Osteoblast (primary cell): ENCODE results near the gene ZNF311. TPM values are rescaled to one million over a fixed set of nuclear protein-coding genes. Genes with fewer than 3 reads are reported as not detected.

ENCODE experiments used
- DNase-seq: peaks from one replicate; pipeline ENCODE4 v3.0.0; 2011; ENCODE audit warnings: low spot score, mixed read lengths; ENCODE audit not compliant: insufficient read length; ENCODE audit errors: missing footprints
- H2AFZ ChIP-seq: 2 replicates; pipeline ENCODE4 v1.6.0; 2011; ENCODE audit warnings: mild to moderate bottlenecking, low read length
- H3K27ac ChIP-seq: 2 replicates; pipeline ENCODE4 v1.5.1; 2011; ENCODE audit warnings: mild to moderate bottlenecking, low read depth, low read length, moderate library complexity
- H3K27me3 ChIP-seq: 2 replicates; pipeline ENCODE4 v1.6.0; 2012; ENCODE audit warnings: mild to moderate bottlenecking, control low read depth, inconsistent platforms, low read length, moderate library complexity; ENCODE audit not compliant: insufficient read depth
- H3K36me3 ChIP-seq: 2 replicates; pipeline ENCODE4 v1.5.1; 2011; ENCODE audit warnings: mild to moderate bottlenecking, low read length, control low read depth, moderate library complexity; ENCODE audit not compliant: insufficient read depth
- H3K4me1 ChIP-seq: 2 replicates; pipeline ENCODE4 v1.5.1; 2011; ENCODE audit warnings: mild to moderate bottlenecking, low read length, control low read depth, moderate library complexity; ENCODE audit not compliant: insufficient read depth
- H3K4me2 ChIP-seq: 2 replicates; pipeline ENCODE4 v1.6.0; 2011; ENCODE audit warnings: mild to moderate bottlenecking, low read length; ENCODE audit not compliant: insufficient read depth
- H3K4me3 ChIP-seq: fragments of 200-600 bp; sonication (generic); 3 replicates; pipeline ENCODE4 v1.5.1; 2012; ENCODE audit warnings: mild to moderate bottlenecking, low read length, inconsistent platforms; ENCODE audit not compliant: insufficient read depth
- H3K79me2 ChIP-seq: 2 replicates; pipeline ENCODE4 v1.6.0; 2012; ENCODE audit warnings: mild to moderate bottlenecking, low read length, control low read depth, inconsistent platforms; ENCODE audit not compliant: insufficient read depth
- H3K9me3 ChIP-seq: 2 replicates; pipeline ENCODE4 v1.5.1; 2011; ENCODE audit warnings: low read depth, low read length, control low read depth
- H4K20me1 ChIP-seq: 2 replicates; pipeline ENCODE4 v1.6.0; 2012; ENCODE audit warnings: mild to moderate bottlenecking, low read length, control low read depth; ENCODE audit not compliant: insufficient read depth
- total RNA-seq: library from RNA; depleted of rRNA; stranded (reverse); fragments of >200 nt; gene quantifications from 2 replicates; pipeline ENCODE4 v1.2.3, GENCODE V29; 2012
- TF ChIP-seq, protein P1 (sequence below): IDR thresholded peaks from 2 replicates; pipeline ENCODE4 v1.5.1; 2011; ENCODE audit warnings: mild to moderate bottlenecking, low read depth, low read length, moderate library complexity; ENCODE audit errors: extremely low read depth

Gene ZNF311
- total RNA-seq = 0.88 and 1.1 TPM in 2 replicates

DNA sequence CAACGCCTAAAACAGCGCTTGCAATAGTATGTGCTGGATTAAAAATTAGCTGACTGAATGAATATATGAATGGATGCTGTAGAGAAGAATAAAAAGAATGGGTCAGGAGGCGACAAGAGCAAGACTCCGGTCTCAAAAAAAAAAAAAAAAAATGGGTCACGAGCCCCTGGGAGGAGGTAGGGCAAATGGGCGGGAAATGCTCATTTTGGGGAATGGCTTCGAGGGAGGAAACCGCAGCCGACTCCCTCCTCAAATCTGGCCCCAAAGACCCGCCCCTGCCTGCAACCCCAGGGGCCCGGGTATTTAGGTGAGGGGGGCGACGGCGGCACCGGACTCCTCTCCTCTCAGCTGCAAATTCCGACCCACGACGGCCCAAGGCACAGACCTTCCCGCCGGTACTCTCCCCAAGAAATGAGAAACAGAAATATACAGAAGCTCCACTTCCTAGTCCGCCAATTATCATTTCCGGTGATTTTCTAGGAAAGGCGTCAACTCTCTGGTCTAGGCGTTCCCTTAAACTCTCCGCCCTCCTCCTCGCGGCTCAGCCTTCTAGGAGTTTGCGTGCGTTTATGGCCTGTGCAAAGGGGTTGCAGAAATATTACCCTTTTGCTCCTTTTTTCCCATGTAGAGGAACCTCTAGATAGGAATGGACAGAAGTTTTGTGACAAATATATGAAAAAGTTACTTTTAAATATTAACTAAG is at the start of gene ZNF311:
ZNF311 (minus strand) TSS at position 133 of the 703 bp plus-strand sequence. CDS start 1,361 bp downstream, outside the sequence.
- no peaks in the 10 kb centered on the region for H4K20me1 ChIP-seq
- no peaks in the 10 kb centered on the region for H3K36me3 ChIP-seq
- H3K79me2 ChIP-seq = no peaks in the 10 kb centered on the region
- no peaks in the 10 kb centered on the region for H3K4me1 ChIP-seq
- H3K4me2 ChIP-seq = peak within 1 kb of the TSS; percentile 86
- DNase-seq = peak; percentile 92
- H2AFZ ChIP-seq = peak within 1 kb of the TSS; percentile 95
- H3K4me3 ChIP-seq = peak within 1 kb of the TSS; percentile 81
- TF ChIP-seq, protein P1, sequence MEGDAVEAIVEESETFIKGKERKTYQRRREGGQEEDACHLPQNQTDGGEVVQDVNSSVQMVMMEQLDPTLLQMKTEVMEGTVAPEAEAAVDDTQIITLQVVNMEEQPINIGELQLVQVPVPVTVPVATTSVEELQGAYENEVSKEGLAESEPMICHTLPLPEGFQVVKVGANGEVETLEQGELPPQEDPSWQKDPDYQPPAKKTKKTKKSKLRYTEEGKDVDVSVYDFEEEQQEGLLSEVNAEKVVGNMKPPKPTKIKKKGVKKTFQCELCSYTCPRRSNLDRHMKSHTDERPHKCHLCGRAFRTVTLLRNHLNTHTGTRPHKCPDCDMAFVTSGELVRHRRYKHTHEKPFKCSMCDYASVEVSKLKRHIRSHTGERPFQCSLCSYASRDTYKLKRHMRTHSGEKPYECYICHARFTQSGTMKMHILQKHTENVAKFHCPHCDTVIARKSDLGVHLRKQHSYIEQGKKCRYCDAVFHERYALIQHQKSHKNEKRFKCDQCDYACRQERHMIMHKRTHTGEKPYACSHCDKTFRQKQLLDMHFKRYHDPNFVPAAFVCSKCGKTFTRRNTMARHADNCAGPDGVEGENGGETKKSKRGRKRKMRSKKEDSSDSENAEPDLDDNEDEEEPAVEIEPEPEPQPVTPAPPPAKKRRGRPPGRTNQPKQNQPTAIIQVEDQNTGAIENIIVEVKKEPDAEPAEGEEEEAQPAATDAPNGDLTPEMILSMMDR = no peak
- H3K27me3 ChIP-seq = no peaks in the 10 kb centered on the region
- no peaks in the 10 kb centered on the region for H3K9me3 ChIP-seq
- no peak within 1 kb of the TSS for H3K27ac ChIP-seq

DNA sequence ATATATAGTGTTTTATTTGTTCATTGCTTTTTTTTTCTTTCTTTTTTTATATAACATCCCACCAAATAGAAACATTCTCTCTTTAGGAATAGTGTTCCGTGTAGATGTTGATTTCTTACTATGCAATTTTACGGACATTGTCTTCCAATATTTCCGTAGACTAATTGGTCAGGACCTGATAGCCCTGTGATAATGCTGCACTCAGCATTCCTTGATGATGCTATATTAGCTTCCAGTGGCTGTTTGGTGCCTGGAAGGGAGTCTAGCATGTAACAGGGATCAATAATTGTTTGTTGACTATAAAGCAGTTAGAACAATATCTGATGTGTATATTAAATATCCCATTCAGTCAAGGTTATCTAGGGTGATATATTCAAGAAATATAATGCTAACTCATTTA is 46.6 kb upstream of the ZNF311 start:
- no peaks in the 10 kb centered on the region for H3K27me3 ChIP-seq
- H3K79me2 ChIP-seq = no peaks in the 10 kb centered on the region
- H3K4me2 ChIP-seq = no peak overlapping the region
- DNase-seq = no peak
- H3K4me1 ChIP-seq = no peaks in the 10 kb centered on the region
- no peaks in the 10 kb centered on the region for H4K20me1 ChIP-seq
- no peak overlapping the region for H2AFZ ChIP-seq
- H3K27ac ChIP-seq = no peak overlapping the region
- no peaks in the 10 kb centered on the region for H3K9me3 ChIP-seq
- TF ChIP-seq, protein P1 = no peak
- H3K36me3 ChIP-seq = no peaks in the 10 kb centered on the region
- H3K4me3 ChIP-seq = no peak overlapping the region

DNA sequence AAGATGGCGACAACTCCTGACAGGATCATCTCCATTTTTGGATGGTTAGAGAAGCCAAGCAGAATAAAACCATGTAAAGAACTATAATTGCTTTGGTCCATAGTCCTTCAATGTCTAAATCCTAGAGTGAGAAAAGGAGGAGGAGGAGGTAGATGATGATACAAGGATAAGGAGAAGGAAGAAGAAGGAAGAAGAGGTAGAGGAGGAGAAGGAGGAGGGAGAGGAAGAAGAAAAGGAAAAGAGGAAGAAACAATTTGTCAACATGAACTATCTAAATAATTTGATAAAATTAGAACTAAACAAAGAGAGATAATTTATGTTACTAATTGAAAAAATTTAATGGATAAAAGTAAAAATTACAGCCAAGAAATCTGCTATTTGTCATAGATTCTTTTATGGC is 40.0 kb upstream of the ZNF311 start, which contains the start of gene OR2W1:
OR2W1 (minus strand) TSS at position 101 of the 400 bp plus-strand sequence; CDS start at position 101, 0 bp downstream.
- Histone ChIP-seq H3K27ac (no peak within 1 kb of the TSS), H3K36me3 (no peaks in the 10 kb centered on the region), H3K4me3 (no peak within 1 kb of the TSS), H3K27me3 (no peaks in the 10 kb centered on the region), H2AFZ (no peak within 1 kb of the TSS), H3K4me2 (no peak within 1 kb of the TSS), H4K20me1 (no peaks in the 10 kb centered on the region), H3K9me3 (no peaks in the 10 kb centered on the region), H3K4me1 (no peaks in the 10 kb centered on the region), H3K79me2 (no peaks in the 10 kb centered on the region)
- DNase-seq = no peak
- TF ChIP-seq, protein P1 = no peak

DNA sequence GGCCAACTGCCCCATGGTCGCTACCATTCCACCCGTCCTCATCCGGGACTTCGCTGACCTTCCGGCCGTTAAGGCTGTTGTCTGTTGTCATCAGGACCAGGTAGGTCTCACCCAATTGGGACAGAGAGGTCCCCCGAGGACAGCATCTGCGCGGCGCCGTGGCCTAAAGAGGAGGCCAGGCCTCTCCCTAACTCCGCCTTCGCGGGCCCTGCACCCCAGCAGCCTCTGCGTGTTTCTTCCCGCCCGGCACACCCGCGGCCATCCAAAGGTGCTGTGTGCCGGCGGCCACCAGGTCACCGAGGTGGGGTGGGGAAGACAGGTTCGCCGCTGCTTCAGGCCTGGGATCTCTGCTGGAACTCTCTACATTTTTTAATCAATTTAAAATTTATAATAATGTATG is 30.8 kb upstream of the ZNF311 start:
- peak; percentile 4 for DNase-seq
- H4K20me1 ChIP-seq = no peaks in the 10 kb centered on the region
- H2AFZ ChIP-seq = no peak overlapping the region
- no peak overlapping the region for H3K27ac ChIP-seq
- no peak overlapping the region for H3K4me3 ChIP-seq
- H3K36me3 ChIP-seq = no peaks in the 10 kb centered on the region
- H3K79me2 ChIP-seq = no peaks in the 10 kb centered on the region
- no peaks in the 10 kb centered on the region for H3K4me1 ChIP-seq
- no peaks in the 10 kb centered on the region for H3K9me3 ChIP-seq
- no peak overlapping the region for H3K4me2 ChIP-seq
- TF ChIP-seq, protein P1 = no peak
- no peaks in the 10 kb centered on the region for H3K27me3 ChIP-seq
